Adrenal gland (tissue), 12 donors: Measurements from ENCODE around the gene SPINT1. TPM values are rescaled to one million over a fixed set of nuclear protein-coding genes. Genes with fewer than 3 reads are reported as not detected.

Source experiments
- DNase-seq, 7 donors: peaks; one replicate each; pipeline ENCODE4 v3.0.0-alpha.2; 2019 to 2020
- H3K27ac ChIP-seq, 5 donors: fragments of 200-600 bp; sonication (generic) in 4 of 5; 1 replicate in 3 of 5; 2 replicates in 2 of 5; pipeline versions ENCODE4 v1.5.1 to v1.8.0; 2016 to 2020; ENCODE audit warnings: mild to moderate bottlenecking in 1 of 5
- H3K27me3 ChIP-seq: fragments of 200-600 bp; 2 replicates; pipeline ENCODE4 v1.8.0; 2021
- H3K36me3 ChIP-seq, 2 donors: fragments of 200-600 bp; replicated peaks in 1 of 2; 1 replicate in 1 of 2; 2 replicates in 1 of 2; pipeline versions ENCODE4 v1.5.1 to v1.8.0; 2018 to 2022
- H3K4me1 ChIP-seq, 2 donors: fragments of 200-600 bp; replicated peaks in 1 of 2; 1 replicate in 1 of 2; 2 replicates in 1 of 2; pipeline versions ENCODE4 v1.5.1 to v1.8.0; 2018 to 2021
- H3K4me3 ChIP-seq, 4 donors: fragments of 200-600 bp; sonication (generic) in 3 of 4; one replicate each; pipeline ENCODE4 v1.5.1; 2016 to 2018
- H3K9me3 ChIP-seq, 3 donors: fragments of 200-600 bp; sonication (generic) in 1 of 3; replicated peaks in 1 of 3; 1 replicate in 2 of 3; 2 replicates in 1 of 3; pipeline versions ENCODE4 v1.5.1 to v1.8.0; 2016 to 2021
- CTCF ChIP-seq, 6 experiments: fragments of 450-650 bp in 4 of 6; fragments of 200-600 bp in 2 of 6; sonication (generic) in 1 of 6; IDR thresholded peaks; 1 replicate in 5 of 6; 2 replicates in 1 of 6; pipeline versions ENCODE4 v1.5.1 to v1.8.0; 2016 to 2021; ENCODE audit warnings: antibody characterized with exemption in 6 of 6, mild to moderate bottlenecking in 2 of 6, moderate library complexity in 1 of 6
- POLR2A ChIP-seq, 2 donors: fragments of 450-650 bp; IDR thresholded peaks; one replicate each; pipeline ENCODE4 v1.6.1; 2017; ENCODE audit warnings: antibody characterized with exemption in 2 of 2, mild to moderate bottlenecking in 2 of 2, moderate library complexity in 1 of 2
- WGBS, 4 donors: extraction: QIAGEN DNeasy Blood & Tissue Kit in 2 of 4; methylation state at CpG; one replicate each; pipeline versions ENCODE4 v1.1.5 to v1.1.7; 2013 to 2017; 5-methylcytosine and 5-hydroxymethylcytosine counted together
- intact Hi-C, 2 donors: fragments of 100-400 bp; cut with DNase I; formaldehyde crosslinking; loops; one replicate each; pipeline versions ENCODE4 v1.14.1 to v1.15.0; 2022 to 2023
- polyA plus RNA-seq, 3 donors: library from polyadenylated mRNA; stranded (reverse); fragments of 200-250 nt in 2 of 3; fragments of 350-450 nt in 1 of 3; fragmentation: Illumina TruSeq in 1 of 3; extraction: RNeasy Lipid Tissue Mini Kit (QIAGEN cat#74804) in 1 of 3; gene quantifications; one replicate each; pipeline ENCODE4 v1.2.3, GENCODE V29; 2013 to 2014
- total RNA-seq, 9 donors: library from RNA; depleted of rRNA in 4 of 9; stranded (reverse); fragments of >200 nt in 4 of 9; fragments of 120-200 nt in 1 of 9; fragmentation: NEBNext Ultra II Directional in 1 of 9; extraction: Animal tissue kit (Norgen Biotek cat#: 25700) in 1 of 9; gene quantifications; one replicate each; pipeline versions ENCODE4 v1.1.0 to v1.2.4, GENCODE V29; 2013 to 2023
- donor health status: healthy with polysubstance abuse.
- donor health status: Bipolar disorder and iron deficiency.
- donor health status: DM: yes; HTN: yes; CAD: no.
- donor health status: DM: no; HTN: no; CAD: no.
- donor health status: DM: no; HTN: no; CAD: no.
- donor health status: DM: yes; HTN: yes; CAD: no.

The SPINT1 gene
- total and polyA plus RNA-seq, 12 donors = 0.17 to 5.1 (median 1.2) TPM

GRCh38 chr15:40871749-40872617, 28.1 kb downstream of the SPINT1 start:
- TF ChIP-seq CTCF (IDR thresholded peaks at IDR 0.05) = no peak
- no peak for TF ChIP-seq POLR2A (IDR thresholded peaks at IDR 0.05)
- Histone ChIP-seq H3K36me3 (no peaks in the 10 kb centered on the region), H3K9me3 (no peaks in the 10 kb centered on the region), H3K27ac (no peak overlapping the region), H3K4me1 (peaks cover 9 to 10% of the 10 kb centered on the region in 2 donors), H3K27me3 (no peaks in the 10 kb centered on the region), H3K4me3 (no peak overlapping the region)
- intact Hi-C loops = no loop called here
- no peak for DNase-seq
- WGBS, 4 donors = 80 to 86% (median 86%) methylated on average over 9 to 13 of the region's 13 CpGs

DNA sequence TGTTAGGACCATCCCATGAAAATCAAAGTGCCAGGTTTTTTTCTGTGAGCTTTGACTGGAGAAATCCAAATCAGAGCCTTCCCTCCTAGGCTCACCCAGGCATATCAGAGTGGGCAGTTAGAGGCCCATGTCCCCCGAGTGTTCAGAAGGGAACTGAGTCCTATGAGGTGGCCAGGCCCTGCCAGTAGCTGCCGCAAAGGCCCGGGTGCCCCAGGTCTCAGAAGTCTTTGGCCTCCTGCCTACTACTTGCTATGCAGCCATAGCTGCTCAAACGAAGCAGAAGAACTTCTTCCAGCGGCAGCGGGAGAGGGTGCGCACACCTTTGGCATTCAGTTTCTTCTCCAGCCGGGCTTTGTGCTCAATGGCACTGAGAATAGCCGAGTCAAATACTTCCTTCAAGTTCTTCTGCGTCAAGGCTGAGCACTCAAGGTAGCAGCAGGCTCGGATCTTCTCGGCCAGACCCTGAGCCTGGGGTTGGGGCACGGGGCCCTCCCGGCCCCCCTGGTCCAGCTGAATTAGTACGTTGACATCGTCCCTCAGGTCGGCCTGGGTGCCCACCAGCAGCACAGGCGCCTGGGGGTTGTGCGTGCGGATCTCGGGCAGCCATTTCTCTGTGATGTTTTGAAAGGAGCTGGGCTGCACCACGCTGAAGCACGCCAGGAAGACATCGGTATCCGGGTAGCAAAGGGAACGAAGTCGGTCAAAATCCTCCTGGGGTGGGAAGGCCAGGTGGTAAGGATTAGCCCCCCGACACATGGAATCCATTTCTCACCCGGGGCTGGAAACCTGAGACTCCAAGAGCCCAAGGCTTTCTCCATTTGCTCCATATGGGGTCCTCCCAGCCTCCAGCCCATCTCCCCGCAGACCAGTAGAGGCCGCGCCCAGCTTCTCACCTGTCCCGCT, 29.2 kb downstream of the SPINT1 start:
- TF ChIP-seq POLR2A (IDR thresholded peaks at IDR 0.05) (no peak), CTCF (IDR thresholded peaks at IDR 0.05) (no peak)
- Histone ChIP-seq H3K4me1 (peaks cover 9 to 10% of the 10 kb centered on the region in 2 donors), H3K36me3 (no peaks in the 10 kb centered on the region), H3K4me3 (peak overlapping the region in 1 of 4 donors; percentile 62), H3K27ac (no peak overlapping the region), H3K27me3 (no peaks in the 10 kb centered on the region), H3K9me3 (no peaks in the 10 kb centered on the region)
- intact Hi-C loops = no loop called here
- DNase-seq = no peak
- WGBS, 4 donors = 64 to 78% (median 65%) methylated on average over 18 to 33 of the region's 33 CpGs

- DNase-seq = peak; percentile 33 to 63 (median 51)
- no peak within 1 kb of the TSS for H3K27ac ChIP-seq
Measured at GRCh38 chr15:40873694-40874561, 30.1 kb downstream of the SPINT1 start, which contains the start of gene RHOV. Gene RHOV, minus strand, starts transcription at chr15:40874234. Its CDS starts 95 bp downstream, at chr15:40874139.

More at GRCh38 chr15:40873694-40874561, 30.1 kb downstream of the SPINT1 start, which contains the start of gene RHOV:
- Histone ChIP-seq H3K9me3 (no peaks in the 10 kb centered on the region), H3K36me3 (no peaks in the 10 kb centered on the region), H3K4me3 (peak within 1 kb of the TSS in 1 of 4 donors; percentile 62), H3K4me1 (peaks cover 9 to 10% of the 10 kb centered on the region in 2 donors), H3K27me3 (no peaks in the 10 kb centered on the region)
- TF ChIP-seq POLR2A (IDR thresholded peaks at IDR 0.05) (no peak), CTCF (IDR thresholded peaks at IDR 0.05) (peak in 1 of 6 experiments; percentile 21)
- intact Hi-C loops = no loop called here
- 1 to 4% (median 1%) methylated on average over 10 to 74 of the region's 74 CpGs for WGBS, 4 donors
